Measurements from ENCODE around the gene KANK4. TPM values are rescaled to one million over a fixed set of nuclear protein-coding genes. Genes with fewer than 3 reads are reported as not detected.

The KANK4 gene
- total RNA-seq, 4 donors from 2014 or later = 0.16 TPM; not detected in 3

GRCh38 chr1:62271948-62272728 lies 47.1 kb downstream of the KANK4 start:
- Histone ChIP-seq H3K4me1 (no peaks in the 10 kb centered on the region), H3K36me3 (no peaks in the 10 kb centered on the region), H3K9me3 (no peaks in the 10 kb centered on the region), H3K27ac (no peak overlapping the region), H3K27me3 (no peaks in the 10 kb centered on the region), H3K4me3 (no peak overlapping the region)
- no peak for ATAC-seq
- intact Hi-C loops (cut with DNase I; ENCODE audit: low total_unique reads) (no loop called here), in situ Hi-C loops (cut with MboI; ENCODE audit: low sequenced_read_pairs in 4 of 4) (no loop called here)
- no peak for TF ChIP-seq CTCF (IDR thresholded peaks at IDR 0.05 in 4 of 5, conservative IDR thresholded peaks at IDR 0.05 in 1 of 5)
- no peak for TF ChIP-seq POLR2A (IDR thresholded peaks at IDR 0.05)
- no peak for DNase-seq

DNA sequence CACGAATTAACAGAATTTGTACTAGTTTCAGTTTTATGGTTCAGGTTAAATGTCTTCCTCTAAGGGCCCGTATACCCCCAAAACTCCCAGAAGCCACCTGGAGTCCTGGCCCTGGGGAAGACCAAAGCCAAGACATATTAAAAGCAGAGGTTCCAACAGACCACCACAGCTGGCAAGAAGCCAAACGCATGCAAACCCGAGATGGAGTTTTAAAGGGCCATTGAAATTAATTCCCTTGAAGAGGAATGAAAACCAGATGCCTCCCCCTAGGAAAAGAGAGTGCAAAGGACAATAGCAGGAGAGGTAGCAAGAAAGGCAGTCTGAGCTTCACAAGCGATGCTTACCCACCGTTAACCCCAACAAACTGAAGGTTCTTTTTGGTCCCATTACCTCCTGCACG lies 48.1 kb downstream of the KANK4 start:
- Histone ChIP-seq H3K36me3 (no peaks in the 10 kb centered on the region), H3K27ac (no peak overlapping the region), H3K27me3 (no peaks in the 10 kb centered on the region), H3K9me3 (no peaks in the 10 kb centered on the region), H3K4me1 (no peaks in the 10 kb centered on the region), H3K4me3 (no peak overlapping the region)
- TF ChIP-seq POLR2A (IDR thresholded peaks at IDR 0.05) = no peak
- TF ChIP-seq CTCF (IDR thresholded peaks at IDR 0.05 in 4 of 5, conservative IDR thresholded peaks at IDR 0.05 in 1 of 5) = no peak
- DNase-seq = no peak
- intact Hi-C loops (cut with DNase I; ENCODE audit: low total_unique reads) = no loop called here
- in situ Hi-C loops (cut with MboI; ENCODE audit: low sequenced_read_pairs in 4 of 4) = no loop called here
- no peak for ATAC-seq

DNA sequence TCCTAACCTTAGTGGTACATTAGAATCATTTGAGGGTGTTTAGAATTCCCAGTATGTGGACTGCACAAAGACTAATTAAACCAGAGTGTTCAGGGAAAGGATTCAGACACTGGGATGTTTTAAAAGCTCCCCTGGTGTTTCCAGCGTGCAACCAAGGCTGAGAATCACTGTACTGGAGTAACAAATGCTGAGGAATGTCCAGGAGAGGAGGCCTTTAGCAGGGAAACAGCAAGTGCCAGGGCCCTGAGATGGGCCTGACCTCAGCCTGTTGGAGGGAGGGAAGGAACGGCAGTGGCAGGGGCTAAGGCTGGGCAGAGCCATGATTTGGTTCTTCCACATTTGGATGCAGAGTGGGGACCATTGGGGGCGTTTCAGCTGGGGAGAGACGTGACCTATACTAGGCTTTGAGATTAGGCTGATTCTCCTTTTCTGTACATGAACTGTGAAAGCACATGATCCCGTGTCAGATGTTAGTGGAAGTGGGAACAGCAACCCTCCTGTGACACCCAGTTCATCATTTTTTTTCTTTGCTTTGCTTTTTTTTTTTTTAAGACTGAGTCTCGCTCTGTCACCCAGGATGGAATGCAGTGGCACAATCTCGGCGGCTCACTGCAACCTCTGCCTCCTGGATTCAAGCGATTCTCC lies 49.3 kb downstream of the KANK4 start:
- Histone ChIP-seq H3K4me1 (no peaks in the 10 kb centered on the region), H3K36me3 (no peaks in the 10 kb centered on the region), H3K4me3 (no peak overlapping the region), H3K27me3 (no peaks in the 10 kb centered on the region), H3K27ac (no peak overlapping the region), H3K9me3 (no peaks in the 10 kb centered on the region)
- TF ChIP-seq POLR2A (IDR thresholded peaks at IDR 0.05) = no peak
- no peak for TF ChIP-seq CTCF (IDR thresholded peaks at IDR 0.05 in 4 of 5, conservative IDR thresholded peaks at IDR 0.05 in 1 of 5)
- ATAC-seq (no peak), DNase-seq (no peak)
- in situ Hi-C loops (cut with MboI; ENCODE audit: low sequenced_read_pairs in 4 of 4) (no loop called here), intact Hi-C loops (cut with DNase I; ENCODE audit: low total_unique reads) (no loop called here)

DNA sequence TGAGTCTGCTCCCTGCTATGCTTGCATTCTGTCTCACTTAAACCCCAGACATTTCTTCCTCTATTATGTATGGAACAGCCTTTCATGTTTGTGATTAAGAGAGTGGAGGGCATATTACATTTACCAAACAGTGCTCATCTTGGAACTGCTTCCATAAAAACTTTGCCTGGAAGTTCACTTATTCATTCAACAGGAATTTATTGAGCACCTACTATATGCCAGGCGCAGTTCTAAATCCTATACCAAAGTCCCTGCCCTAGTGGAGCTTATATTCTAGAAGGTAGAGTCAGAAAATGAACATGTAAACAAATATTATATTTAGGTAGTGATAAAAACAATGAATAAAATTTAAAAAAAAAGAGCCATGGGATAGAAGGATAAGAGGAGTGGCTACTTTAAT lies 49.8 kb downstream of the KANK4 start:
- H3K36me3 ChIP-seq = no peaks in the 10 kb centered on the region

More for the DNA sequence above, 49.8 kb downstream of the KANK4 start:
- H3K27me3 ChIP-seq = no peaks in the 10 kb centered on the region
- DNase-seq = no peak
- TF ChIP-seq POLR2A (IDR thresholded peaks at IDR 0.05) = no peak
- no peak for TF ChIP-seq CTCF (IDR thresholded peaks at IDR 0.05 in 4 of 5, conservative IDR thresholded peaks at IDR 0.05 in 1 of 5)
- intact Hi-C loops (cut with DNase I; ENCODE audit: low total_unique reads) = no loop called here
- no peak overlapping the region for H3K4me3 ChIP-seq
- H3K9me3 ChIP-seq = no peaks in the 10 kb centered on the region
- no peak for ATAC-seq
- no peak overlapping the region for H3K27ac ChIP-seq
- no peaks in the 10 kb centered on the region for H3K4me1 ChIP-seq
- in situ Hi-C loops (cut with MboI; ENCODE audit: low sequenced_read_pairs in 4 of 4) = no loop called here

Measured in gastrocnemius medialis (tissue), 4 donors.